ENCODE data around the gene B4GALT2. TPM values are rescaled to one million over a fixed set of nuclear protein-coding genes. Genes with fewer than 3 reads are reported as not detected.

B4GALT2 gene
- total and polyA plus RNA-seq, 10 of the 15 experiments (the other 5 are each of a cell fraction or from before 2014, with no cell fraction given): 0.98 to 61.0 (median 23.4) TPM

DNA sequence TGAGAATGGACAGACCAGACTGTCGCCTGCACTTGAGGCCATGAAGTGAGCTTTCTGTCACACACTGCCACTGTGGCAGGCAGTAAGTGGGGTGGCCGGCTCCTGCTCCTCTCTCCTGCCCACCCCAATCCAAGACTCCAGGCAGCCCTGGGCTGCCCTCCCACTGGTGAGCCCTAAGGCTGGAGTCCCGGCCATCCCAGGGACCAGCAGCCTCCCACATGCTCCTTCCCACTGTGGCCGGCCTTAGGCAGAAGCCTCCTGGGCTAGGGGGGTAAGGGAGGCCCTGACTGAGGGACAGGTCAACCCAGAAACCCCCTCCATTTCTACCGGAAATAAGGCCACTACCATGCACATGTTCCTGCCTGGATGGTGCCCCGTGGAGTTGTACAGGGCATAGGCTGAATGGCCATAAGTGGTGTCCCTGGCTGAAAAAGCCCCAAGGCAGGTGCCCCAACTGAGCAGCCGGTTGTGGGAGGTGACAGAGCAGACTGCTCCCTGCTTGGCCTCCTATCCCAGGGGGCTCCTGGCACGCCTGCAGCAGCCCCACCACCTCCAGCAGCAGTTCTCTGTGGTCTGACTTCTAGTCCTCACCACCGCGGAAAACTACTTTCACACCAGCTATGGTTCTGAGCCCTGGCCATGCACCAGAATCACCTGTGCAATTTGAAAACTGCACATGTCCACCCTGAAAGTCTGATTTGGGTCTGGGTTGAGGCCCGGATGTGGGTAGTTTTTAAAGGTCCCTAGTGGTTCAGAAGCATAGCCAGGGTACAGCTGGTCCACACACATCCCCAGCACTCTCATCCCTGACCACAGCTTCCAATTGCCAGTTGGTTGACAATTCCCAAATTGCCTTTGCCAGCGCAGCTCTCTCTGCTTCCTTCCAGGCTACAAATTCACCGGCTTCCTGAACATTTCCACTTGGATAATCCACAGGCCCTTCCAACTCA is 47.0 kb upstream of the B4GALT2 start:
- in situ Hi-C loops (cut with MboI) (loop anchor here (5.0 kb wide), 1 partner anchor 170 kb away; no protein-coding TSS in a partner anchor), intact Hi-C loops (cut with micrococcal nuclease; ENCODE audit: unreplicated experiment) (loop anchor here (5.0 kb wide), 1 partner anchor 95 kb away; no protein-coding TSS in a partner anchor)
- no TSS peak for BruUV-seq (replicated peaks)
- WGBS (ENCODE audit: insufficient coverage, insufficient replicate concordance, low lambda C conversion rate, missing lambda C conversion rate): 48% methylated on average over 13 of the region's 13 CpGs
- FAIRE-seq: no peak
- Histone ChIP-seq H2AFZ (ENCODE audit: control insufficient read depth, low read depth, low read length) (no peak overlapping the region), H3K36me3 (ENCODE audit: control insufficient read depth in 2 of 2, insufficient read depth in 2 of 2, low read length in 1 of 2) (no peaks in the 10 kb centered on the region), H3K27ac (ENCODE audit: control insufficient read depth, insufficient read depth) (no peak overlapping the region), H3K79me2 (ENCODE audit: control insufficient read depth, insufficient read depth, low read length) (no peaks in the 10 kb centered on the region), H3K4me1 (ENCODE audit: control insufficient read depth, insufficient read depth, low read length) (peaks cover 11% of the 10 kb centered on the region), H3K9me3 (replicated peaks; ENCODE audit: control insufficient read depth, insufficient read depth, low read length) (no peaks in the 10 kb centered on the region), H3K4me3 (no peak overlapping the region), H3K4me2 (ENCODE audit: control insufficient read depth, insufficient read depth) (no peak overlapping the region), H3K27me3 (replicated peaks in 1 of 2; ENCODE audit: control insufficient read depth in 2 of 2, insufficient read depth in 2 of 2, low read length in 1 of 2) (no peaks in the 10 kb centered on the region), H3K9ac (ENCODE audit: control insufficient read depth, insufficient read depth, low read length) (no peak overlapping the region), H4K20me1 (ENCODE audit: control insufficient read depth, insufficient read depth) (no peaks in the 10 kb centered on the region)
- no peak for DNase-seq (ENCODE audit: low read depth, low spot score)
- SMC1A ChIA-PET (ENCODE audit: uncharacterized antibody, unreplicated experiment): interaction anchor here (1.1 to 8.7 kb wide), 5 partner anchors 13 to 165 kb away, joined by 3 to 481 read pairs (median 21); partner anchors contain the start of gene IPO13
- RAD21 ChIA-PET (ENCODE audit: unreplicated experiment): interaction anchor here (1.1 to 13.3 kb wide), 2 partner anchors 165 to 176 kb away, joined by 3 to 587 read pairs; no protein-coding TSS in a partner anchor
- TF ChIP-seq ATF7 (IDR thresholded peaks at IDR 0.05; ENCODE audit: low read depth): no peak
- TF ChIP-seq SPI1 (IDR thresholded peaks at IDR 0.05; ENCODE audit: borderline replicate concordance, insufficient read depth, low read depth, low read length): no peak
- TF ChIP-seq, protein P1, sequence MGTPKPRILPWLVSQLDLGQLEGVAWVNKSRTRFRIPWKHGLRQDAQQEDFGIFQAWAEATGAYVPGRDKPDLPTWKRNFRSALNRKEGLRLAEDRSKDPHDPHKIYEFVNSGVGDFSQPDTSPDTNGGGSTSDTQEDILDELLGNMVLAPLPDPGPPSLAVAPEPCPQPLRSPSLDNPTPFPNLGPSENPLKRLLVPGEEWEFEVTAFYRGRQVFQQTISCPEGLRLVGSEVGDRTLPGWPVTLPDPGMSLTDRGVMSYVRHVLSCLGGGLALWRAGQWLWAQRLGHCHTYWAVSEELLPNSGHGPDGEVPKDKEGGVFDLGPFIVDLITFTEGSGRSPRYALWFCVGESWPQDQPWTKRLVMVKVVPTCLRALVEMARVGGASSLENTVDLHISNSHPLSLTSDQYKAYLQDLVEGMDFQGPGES (IDR thresholded peaks at IDR 0.05): no peak
- TF ChIP-seq, protein P2, sequence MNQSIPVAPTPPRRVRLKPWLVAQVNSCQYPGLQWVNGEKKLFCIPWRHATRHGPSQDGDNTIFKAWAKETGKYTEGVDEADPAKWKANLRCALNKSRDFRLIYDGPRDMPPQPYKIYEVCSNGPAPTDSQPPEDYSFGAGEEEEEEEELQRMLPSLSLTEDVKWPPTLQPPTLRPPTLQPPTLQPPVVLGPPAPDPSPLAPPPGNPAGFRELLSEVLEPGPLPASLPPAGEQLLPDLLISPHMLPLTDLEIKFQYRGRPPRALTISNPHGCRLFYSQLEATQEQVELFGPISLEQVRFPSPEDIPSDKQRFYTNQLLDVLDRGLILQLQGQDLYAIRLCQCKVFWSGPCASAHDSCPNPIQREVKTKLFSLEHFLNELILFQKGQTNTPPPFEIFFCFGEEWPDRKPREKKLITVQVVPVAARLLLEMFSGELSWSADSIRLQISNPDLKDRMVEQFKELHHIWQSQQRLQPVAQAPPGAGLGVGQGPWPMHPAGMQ (IDR thresholded peaks at IDR 0.05; ENCODE audit: borderline replicate concordance): no peak
- TF ChIP-seq IKZF1 (conservative IDR thresholded peaks at IDR 0.05): 0 out of 2 replicates have a peak, but pooled peaks have one; percentile 11
- POLR2A ChIA-PET: interaction anchor here (1.0 kb wide), 1 partner anchor 168 kb away, joined by 4 read pairs; no protein-coding TSS in a partner anchor
- CTCF ChIA-PET: interaction anchor here (0.9 to 19.3 kb wide), 5 partner anchors 8 to 279 kb away, joined by 3 to 1117 read pairs (median 95); partner anchors contain the start of genes IPO13 and KDM4A
- no peak for ATAC-seq

Measured in GM12878 (cell line).